HK-2 (cell line): ENCODE results near the gene SOST.

Experiments used
- DNase-seq: peaks from one replicate; pipeline ENCODE4 v3.0.0-alpha.2; 2018; ENCODE audit not compliant: unreplicated experiment

SOST gene

GRCh38 chr17:43741636-43742035 lies 17.0 kb downstream of the SOST start:
- no peak for DNase-seq

GRCh38 chr17:43740541-43740940 lies 18.1 kb downstream of the SOST start:
- DNase-seq, result no peak

- no peak for DNase-seq
Measured at GRCh38 chr17:43737722-43738121, 20.9 kb downstream of the SOST start.

GRCh38 chr17:43736389-43736788 lies 22.2 kb downstream of the SOST start:
- no peak for DNase-seq

- no peak for DNase-seq
Measured at GRCh38 chr17:43734376-43734775, 24.2 kb downstream of the SOST start.

- DNase-seq, result no peak
Measured at GRCh38 chr17:43733956-43734355, 24.6 kb downstream of the SOST start.

- DNase-seq, result peak; percentile 47
Measured at GRCh38 chr17:43732958-43733357, 25.6 kb downstream of the SOST start.

- DNase-seq, result no peak
Measured at GRCh38 chr17:43728081-43728480, 30.5 kb downstream of the SOST start.

GRCh38 chr17:43723697-43724359 lies 34.8 kb downstream of the SOST start:
- DNase-seq, result peak; percentile 76

GRCh38 chr17:43722870-43723665 lies 35.5 kb downstream of the SOST start:
- DNase-seq, result peak; percentile 28

GRCh38 chr17:43722269-43722619 lies 36.3 kb downstream of the SOST start:
- no peak for DNase-seq

GRCh38 chr17:43721537-43722268 lies 36.9 kb downstream of the SOST start:
- no peak for DNase-seq

- peak; percentile 19 for DNase-seq
Measured at GRCh38 chr17:43720311-43721060, 38.1 kb downstream of the SOST start.

GRCh38 chr17:43719578-43719977 lies 39.0 kb downstream of the SOST start:
- no peak for DNase-seq

GRCh38 chr17:43718544-43718943 lies 40.0 kb downstream of the SOST start:
- DNase-seq, result no peak

GRCh38 chr17:43717913-43718312 lies 40.7 kb downstream of the SOST start:
- no peak for DNase-seq

GRCh38 chr17:43714465-43715149 lies 44.0 kb downstream of the SOST start:
- peak; percentile 76 for DNase-seq

GRCh38 chr17:43713494-43714162 lies 45.0 kb downstream of the SOST start:
- DNase-seq, result peak; percentile 58

GRCh38 chr17:43712397-43712796 lies 46.2 kb downstream of the SOST start:
- DNase-seq, result no peak

GRCh38 chr17:43710101-43710500 lies 48.5 kb downstream of the SOST start:
- no peak for DNase-seq

GRCh38 chr17:43709210-43709609 lies 49.4 kb downstream of the SOST start:
- no peak for DNase-seq
